GM18858 (cell line): Measurements from ENCODE around the gene ITPR2.
A peak's percentile ranks its signal among the peaks of the same experiment; 100 is the strongest.

Source experiments
- ATAC-seq: cut with Tn5 transposase; IDR thresholded peaks from one replicate; pipeline ENCODE4 v1.9.1; 2021; ENCODE audit not compliant: unreplicated experiment

ITPR2 gene

DNA sequence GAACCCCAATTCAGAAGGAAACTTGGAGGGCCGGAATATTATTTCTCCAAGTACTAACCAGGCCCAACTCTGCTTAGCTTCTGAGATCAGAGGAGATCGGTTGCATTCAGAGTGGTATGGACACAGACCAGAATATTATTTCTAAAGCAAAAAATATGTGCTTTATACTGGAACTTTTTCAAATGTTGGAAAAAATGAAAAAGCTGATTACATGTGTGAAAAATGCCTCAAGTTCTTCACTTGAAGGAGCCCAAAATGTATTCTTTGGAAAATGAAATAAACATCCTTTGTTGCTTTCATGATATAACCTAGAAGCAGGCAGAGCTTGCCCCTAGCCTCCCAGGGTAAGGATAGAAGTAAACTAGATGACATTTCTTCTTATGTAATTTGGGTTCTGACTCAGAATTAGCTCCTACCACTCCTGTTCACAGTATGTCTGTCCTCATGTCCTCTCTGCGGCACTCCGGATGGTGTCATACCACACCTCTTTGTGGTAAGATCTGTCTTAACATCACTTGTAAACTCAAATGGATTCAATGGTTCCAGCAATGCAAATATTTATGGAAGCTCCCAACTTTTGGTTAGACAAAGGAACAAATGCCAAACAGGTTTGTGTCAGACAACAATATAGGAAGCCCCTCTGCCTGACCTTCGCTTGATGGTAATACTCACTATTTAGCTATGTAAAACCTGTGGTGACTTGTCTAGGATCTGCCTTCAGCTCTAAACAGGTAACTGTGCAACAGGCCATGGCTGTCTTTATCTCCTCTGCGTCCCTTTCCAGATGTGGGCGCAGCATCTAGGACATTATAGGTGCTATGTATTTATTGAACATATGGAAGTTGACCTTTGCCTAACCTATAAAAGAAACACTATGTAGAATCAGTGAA lies 459.1 kb downstream of the ITPR2 start:
- no peak for ATAC-seq

GRCh38 chr12:26372866-26373265 lies 460.1 kb downstream of the ITPR2 start:
- ATAC-seq: no peak

DNA sequence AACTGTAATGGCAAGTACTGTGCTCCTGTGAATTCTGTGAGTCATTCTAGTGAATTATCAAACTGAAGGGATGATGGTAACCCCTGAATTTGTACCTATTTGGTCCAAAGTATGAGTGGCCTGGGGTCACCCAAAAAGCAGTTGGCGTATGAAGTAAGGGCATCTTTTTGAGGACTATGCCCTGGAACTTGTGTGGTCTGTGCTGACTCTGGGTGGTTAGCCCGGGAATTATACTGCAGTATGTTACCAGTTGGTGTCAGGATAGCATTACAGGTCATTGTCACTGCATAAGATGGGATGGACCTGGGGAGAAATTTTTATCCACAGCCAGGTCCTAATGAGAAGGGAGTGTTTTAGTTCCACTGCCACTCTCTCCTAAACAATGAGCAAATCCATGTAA lies 462.9 kb downstream of the ITPR2 start:
- ATAC-seq: no peak

DNA sequence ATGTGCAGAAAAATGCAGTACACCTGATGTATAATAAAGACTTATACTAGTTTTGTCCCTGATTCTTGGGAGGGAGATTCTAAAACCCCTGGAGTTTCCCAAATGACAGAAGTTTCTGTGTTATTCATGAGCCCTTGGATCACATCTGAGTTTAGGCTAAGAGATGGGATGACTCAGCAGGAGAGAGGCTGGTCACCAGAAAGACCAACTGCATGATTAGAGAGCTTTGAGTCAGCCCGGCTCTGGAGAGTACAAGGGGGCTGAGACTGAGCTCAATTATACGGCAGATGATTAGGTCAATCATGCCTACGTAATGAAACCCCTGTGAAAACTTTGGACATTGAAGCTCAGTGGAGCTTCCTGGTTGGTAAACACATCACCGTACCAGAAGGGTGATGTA lies 463.4 kb downstream of the ITPR2 start:
- no peak for ATAC-seq

DNA sequence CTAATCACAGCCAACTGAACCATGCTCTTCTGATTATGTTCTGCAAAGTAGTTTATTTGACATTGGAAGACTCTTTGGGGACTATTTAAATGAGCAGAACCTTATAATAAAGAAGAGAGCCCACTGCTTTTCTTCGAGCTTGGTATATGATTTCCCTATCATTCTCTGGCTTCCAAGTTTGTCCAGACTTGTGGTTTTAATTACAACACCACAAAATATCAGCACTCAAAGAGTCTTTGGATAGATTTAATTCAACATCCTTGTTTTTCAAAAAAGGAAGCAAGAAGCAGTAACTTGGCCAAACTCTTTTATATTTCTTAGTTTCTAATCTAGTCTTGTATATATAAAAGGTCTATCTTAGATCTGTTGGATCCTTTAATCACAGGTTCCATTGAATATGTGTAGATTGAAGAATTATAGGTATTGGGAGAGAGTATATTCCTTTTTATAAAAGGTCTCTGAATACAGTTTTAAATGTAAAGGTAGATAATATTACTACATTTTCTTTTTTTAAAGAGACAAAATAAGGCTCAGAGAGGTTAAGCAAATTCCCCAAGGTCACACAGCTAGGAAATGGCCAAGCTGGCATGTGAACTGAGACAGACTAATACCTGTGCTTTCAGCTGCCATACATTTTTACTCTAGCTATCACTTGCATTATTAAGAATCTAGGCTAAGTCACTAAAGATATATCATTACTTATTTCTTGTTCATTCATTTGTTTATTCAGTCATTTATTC lies 464.8 kb downstream of the ITPR2 start:
- ATAC-seq: no peak

DNA sequence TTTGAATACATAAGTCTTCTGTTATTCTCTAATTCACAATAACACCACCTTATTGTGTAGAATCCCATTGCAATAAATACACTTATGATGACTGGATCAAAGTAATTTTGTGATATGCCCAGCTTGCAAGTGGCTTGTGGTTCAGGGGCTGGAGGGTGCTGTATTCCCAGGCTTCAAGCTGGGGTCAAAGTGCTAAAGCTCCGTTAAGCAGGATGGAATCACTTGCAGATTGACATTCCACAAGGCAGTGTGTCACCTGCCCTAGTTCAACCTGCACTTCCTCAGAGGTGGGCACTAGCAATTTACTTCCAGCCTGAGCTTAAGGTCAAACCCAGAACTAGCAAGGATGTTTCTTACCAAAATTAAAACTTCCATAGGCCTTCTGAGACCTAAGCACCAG lies 471.0 kb downstream of the ITPR2 start:
- ATAC-seq: no peak

GRCh38 chr12:26360062-26360461 lies 472.9 kb downstream of the ITPR2 start:
- no peak for ATAC-seq

DNA sequence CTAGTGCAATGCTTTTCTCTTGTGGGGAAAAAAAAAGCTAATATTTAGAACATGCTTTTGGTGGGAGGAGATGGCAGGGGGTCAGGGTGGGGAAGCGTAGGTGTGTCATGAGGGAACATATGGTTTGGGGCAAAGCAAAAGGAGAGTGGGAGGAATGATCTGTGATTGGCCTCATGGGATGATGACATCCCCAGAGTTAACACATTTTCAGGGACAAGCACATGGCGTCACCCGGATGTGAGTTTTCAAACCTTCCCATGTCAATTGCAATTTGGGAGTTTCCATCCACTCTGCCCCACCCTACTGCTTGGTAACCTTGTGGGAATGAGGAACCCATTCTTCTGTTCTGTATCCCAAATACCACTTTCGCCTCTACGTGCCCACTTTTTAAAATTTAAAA lies 473.4 kb downstream of the ITPR2 start:
- ATAC-seq: no peak

DNA sequence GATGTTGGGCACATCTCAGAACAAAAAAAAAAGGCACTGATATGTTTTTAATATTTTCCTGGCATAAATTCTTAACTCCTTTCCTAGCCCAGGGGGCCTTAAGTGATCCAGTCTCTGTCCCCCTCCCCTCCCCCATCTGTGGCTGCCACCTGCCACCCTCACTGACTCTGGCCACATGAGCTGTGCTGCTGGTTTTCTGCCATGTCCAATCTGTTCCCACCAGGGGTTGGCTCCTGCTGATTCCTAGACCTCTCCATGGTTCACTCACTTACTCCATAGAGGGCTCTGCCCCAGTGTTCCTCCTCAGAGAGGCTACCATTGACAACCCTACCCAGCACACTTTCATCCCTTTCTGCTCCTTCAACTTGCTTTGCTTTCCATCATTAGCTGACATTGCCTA lies 474.3 kb downstream of the ITPR2 start:
- no peak for ATAC-seq

DNA sequence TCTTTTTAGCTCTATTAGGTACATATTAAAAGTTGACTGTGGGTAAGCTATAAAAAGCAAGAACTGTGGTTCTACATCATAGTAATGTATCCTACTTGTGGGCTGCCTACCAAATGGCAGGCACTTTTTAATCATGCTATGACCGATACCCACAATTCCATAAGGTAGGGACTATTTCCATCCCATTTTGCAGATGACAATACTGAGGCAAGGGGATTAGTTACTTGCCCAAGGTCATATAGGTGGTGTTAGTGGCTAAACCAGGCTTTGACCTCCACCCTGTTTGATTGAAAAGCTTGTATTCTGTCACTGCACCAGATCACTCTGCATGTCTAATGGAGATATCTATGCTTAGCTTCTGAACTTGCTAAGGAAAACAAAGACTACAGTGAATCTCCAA lies 485.7 kb downstream of the ITPR2 start:
- ATAC-seq: no peak

- no peak for ATAC-seq
Observed at GRCh38 chr12:26346736-26347135, 486.3 kb downstream of the ITPR2 start.

DNA sequence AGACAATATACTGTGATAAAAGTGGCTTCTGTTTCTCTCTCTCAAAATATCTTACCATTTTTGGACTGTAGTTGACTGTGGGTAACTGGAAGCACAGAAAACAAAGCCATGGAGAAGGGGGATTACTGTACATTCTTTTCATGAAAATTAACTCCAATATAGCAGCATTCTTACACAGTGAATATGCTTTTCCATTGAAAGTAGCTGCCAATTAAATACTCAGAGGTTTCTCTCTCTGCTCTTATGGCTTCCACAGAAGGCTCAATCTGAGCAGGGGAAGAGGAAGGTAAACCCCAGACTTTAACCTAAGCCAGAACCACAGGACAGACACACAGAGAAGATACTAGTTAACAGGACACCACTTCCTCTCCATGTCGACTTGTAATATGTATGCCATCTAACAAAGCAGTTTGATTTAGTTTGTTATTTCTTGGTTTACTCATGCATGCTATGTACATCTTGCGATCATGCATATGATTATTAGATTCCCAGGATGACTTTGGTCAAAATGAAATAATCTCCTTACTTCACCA lies 487.5 kb downstream of the ITPR2 start:
- ATAC-seq: no peak

- no peak for ATAC-seq
Observed at GRCh38 chr12:26341491-26341890, 491.5 kb downstream of the ITPR2 start.

DNA sequence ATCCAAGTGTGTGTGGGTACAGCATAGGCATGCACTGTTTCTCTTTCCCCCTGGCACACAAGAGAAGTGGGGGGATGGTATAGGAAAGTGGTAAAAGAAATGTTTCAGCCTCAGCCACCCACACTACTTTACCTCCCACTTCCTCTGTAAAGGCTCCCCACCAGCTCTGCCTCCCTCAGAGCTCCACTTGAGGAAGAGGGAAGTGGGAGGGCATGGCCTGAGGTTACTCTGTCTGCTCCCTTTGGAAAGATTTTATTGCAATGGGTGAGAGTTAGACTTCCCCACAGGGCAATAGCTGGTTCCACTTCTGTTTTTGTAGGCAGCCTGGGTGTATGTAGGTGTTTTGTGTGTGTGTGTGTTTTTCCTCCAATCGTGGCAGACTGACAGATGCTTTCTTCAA lies 492.3 kb downstream of the ITPR2 start:
- peak; percentile 62 for ATAC-seq

GRCh38 chr12:26339976-26340375 lies 493.0 kb downstream of the ITPR2 start:
- no peak for ATAC-seq

DNA sequence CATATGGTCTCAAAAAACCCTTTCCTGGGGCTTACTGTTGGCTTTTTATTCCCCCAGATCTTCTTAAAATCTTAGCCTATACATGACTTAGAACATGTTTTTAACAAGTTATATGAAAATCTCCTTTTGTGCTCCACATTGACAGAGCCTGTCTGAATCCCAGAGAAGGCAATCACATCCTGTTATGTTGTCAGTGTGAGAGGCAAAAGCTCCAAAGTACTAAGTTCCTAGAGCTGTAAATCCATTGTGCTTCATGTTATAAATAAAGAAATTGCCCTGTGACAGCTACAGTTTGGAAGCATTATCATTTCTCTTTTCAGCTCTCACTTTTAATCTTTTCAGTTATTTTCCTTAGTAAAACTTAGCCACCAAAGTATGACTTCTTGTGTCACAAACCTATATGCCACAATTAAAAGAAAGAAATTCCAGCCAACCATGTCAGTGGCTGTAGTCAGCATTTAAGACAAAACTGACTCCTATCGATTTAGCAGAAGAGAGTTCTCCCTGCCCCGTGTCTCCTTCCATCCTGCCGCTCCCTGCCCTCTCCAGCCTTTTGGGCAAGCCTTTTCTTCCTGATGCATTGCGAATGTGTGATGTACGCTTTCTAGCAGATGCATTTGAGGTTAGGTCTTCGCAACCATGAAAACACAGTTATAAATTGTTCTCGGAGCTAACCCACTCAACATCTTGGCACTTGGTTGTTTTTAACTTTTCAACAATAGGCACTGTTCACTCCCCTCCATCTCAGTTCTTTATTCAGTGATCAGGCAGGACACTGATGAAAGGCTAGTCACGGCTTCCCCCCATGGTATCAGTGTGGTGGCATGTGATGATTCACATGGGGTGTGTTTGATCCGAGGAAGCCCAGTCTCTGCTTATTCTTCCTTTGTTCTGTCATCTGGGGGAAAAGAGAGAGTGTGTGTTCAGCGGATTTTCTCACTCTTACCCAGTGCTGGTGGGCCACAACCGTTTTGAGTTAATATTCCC lies 494.1 kb downstream of the ITPR2 start:
- no peak for ATAC-seq

DNA sequence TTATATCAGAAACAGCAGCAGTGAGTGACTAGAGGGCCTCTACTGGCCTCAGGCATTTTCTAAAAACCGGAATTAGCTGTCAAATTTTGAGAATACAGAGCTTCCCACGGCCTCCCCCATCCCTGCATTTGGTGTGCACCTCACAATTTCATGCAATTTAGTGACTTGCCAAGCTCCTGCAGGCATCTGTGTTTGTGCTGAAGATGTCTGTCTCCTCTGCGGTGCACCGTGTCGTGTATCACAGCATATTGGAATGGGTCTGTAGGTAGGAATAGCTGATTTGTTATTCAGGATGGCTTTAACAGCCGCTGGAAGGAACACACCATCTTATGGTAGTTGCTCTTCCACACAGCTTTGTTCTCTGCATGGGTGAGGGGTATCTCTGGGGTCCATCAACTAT lies 497.3 kb downstream of the ITPR2 start:
- ATAC-seq: no peak

DNA sequence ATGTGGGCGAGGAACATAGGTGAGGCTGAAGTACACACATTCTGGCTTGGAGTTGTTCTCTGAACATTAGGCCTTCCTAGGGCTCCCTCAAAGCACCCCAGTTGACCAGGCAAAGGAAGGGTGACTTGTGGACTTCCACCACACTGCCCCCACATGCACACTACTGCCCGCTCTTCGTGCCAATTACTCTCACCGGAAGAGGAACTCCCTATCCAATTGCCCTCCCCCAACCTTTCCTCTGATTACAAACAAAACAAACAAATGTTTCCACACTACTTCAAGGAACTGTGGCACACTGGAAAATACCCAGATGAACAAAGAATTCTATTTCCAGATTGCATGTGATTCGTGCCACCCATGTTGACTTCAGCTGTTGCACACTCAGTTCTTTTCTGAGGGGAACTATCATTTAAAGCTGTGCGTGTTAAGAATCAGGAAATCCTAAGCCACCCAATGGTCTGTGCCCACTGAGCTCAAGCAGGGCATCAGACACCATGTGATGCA lies 498.3 kb downstream of the ITPR2 start:
- no peak for ATAC-seq

- no peak for ATAC-seq
Observed at GRCh38 chr12:26331960-26332359, 501.0 kb downstream of the ITPR2 start.

GRCh38 chr12:26331136-26331535 lies 501.9 kb downstream of the ITPR2 start:
- ATAC-seq: no peak
